NCI-H69 (cell line): Measurements from ENCODE around the gene MAPK7.
A peak's percentile ranks its signal among the peaks of the same experiment; 100 is the strongest.

ENCODE experiments used
- DNase-seq: peaks from one replicate; lab custom pipeline; 2025; lab: John Stamatoyannopoulos, UW

MAPK7 gene

GRCh38 chr17:19381361-19381740, 3.1 kb downstream of the MAPK7 start:
- DNase-seq: no peak

- no peak for DNase-seq
Observed at GRCh38 chr17:19381741-19382444, 3.6 kb downstream of the MAPK7 start.

- DNase-seq: peak; percentile 10
Observed at GRCh38 chr17:19382531-19383444, 4.5 kb downstream of the MAPK7 start.

GRCh38 chr17:19383681-19384470, 5.6 kb downstream of the MAPK7 start:
- no peak for DNase-seq

- DNase-seq: peak; percentile 89
Observed at GRCh38 chr17:19384723-19385391, 6.6 kb downstream of the MAPK7 start.

- peak; percentile 16 for DNase-seq
Observed at GRCh38 chr17:19385521-19385983, 7.3 kb downstream of the MAPK7 start.

- peak; percentile 47 for DNase-seq
Observed at GRCh38 chr17:19386051-19386929, 8.0 kb downstream of the MAPK7 start.

GRCh38 chr17:19386974-19387920, 8.9 kb downstream of the MAPK7 start, which contains the start of gene MFAP4:
TSS of gene MFAP4 (minus strand) at chr17:19387190. CDS start at chr17:19387155, 35 bp downstream.
- peak; percentile 95 for DNase-seq

GRCh38 chr17:19387921-19388521, 9.7 kb downstream of the MAPK7 start:
- DNase-seq: peak; percentile 92

- no peak for DNase-seq
Observed at GRCh38 chr17:19388791-19389785, 10.8 kb downstream of the MAPK7 start.

- DNase-seq: no peak
Observed at GRCh38 chr17:19390951-19391350, 12.7 kb downstream of the MAPK7 start.

- peak; percentile 25 for DNase-seq
Observed at GRCh38 chr17:19391432-19391831, 13.1 kb downstream of the MAPK7 start.

- no peak for DNase-seq
Observed at GRCh38 chr17:19392303-19392702, 14.0 kb downstream of the MAPK7 start.

GRCh38 chr17:19397556-19398041, 19.3 kb downstream of the MAPK7 start:
- peak; percentile 31 for DNase-seq

GRCh38 chr17:19398301-19399181, 20.2 kb downstream of the MAPK7 start:
- DNase-seq: peak; percentile 92

- no peak for DNase-seq
Observed at GRCh38 chr17:19399750-19400450, 21.6 kb downstream of the MAPK7 start.
